Neuronal stem cell (in vitro differentiated cells): ENCODE data around the gene NSFL1C.

Source experiments
- DNase-seq: peaks from one replicate; pipeline ENCODE4 v3.0.0-alpha.2; 2013; ENCODE audit warnings: low spot score
- H2AFZ ChIP-seq: one replicate; pipeline ENCODE4 v1.6.1; 2013; ENCODE audit warnings: mild to moderate bottlenecking, low read length, inconsistent platforms
- H2AK5ac ChIP-seq: 2 replicates; pipeline ENCODE4 v1.6.1; 2013; ENCODE audit warnings: low read depth, mild to moderate bottlenecking, inconsistent platforms, low read length, moderate library complexity, mixed read lengths
- H2BK120ac ChIP-seq: 2 replicates; pipeline ENCODE4 v1.6.1; 2013; ENCODE audit warnings: low read depth, mild to moderate bottlenecking, inconsistent platforms, low read length, moderate library complexity, mixed read lengths
- H2BK12ac ChIP-seq: one replicate; pipeline ENCODE4 v1.6.1; 2013; ENCODE audit warnings: low read length, inconsistent platforms
- H2BK15ac ChIP-seq: 2 replicates; pipeline ENCODE4 v1.6.1; 2013; ENCODE audit warnings: mild to moderate bottlenecking, low read length, inconsistent platforms, mixed read lengths
- H2BK5ac ChIP-seq: one replicate; pipeline ENCODE4 v1.6.1; 2013; ENCODE audit warnings: inconsistent platforms, mild to moderate bottlenecking, low read length, moderate library complexity
- H3K14ac ChIP-seq: one replicate; pipeline ENCODE4 v1.6.1; 2013; ENCODE audit warnings: low read length, inconsistent platforms
- H3K18ac ChIP-seq: 2 replicates; pipeline ENCODE4 v1.6.1; 2013; ENCODE audit warnings: low read length, inconsistent platforms
- H3K23ac ChIP-seq: 2 replicates; pipeline ENCODE4 v1.6.1; 2013; ENCODE audit warnings: low read depth, mild to moderate bottlenecking, mixed read lengths, low read length, inconsistent platforms; ENCODE audit not compliant: poor library complexity
- H3K27ac ChIP-seq: replicated peaks from 3 replicates; pipeline ENCODE4 v1.5.1; 2013; ENCODE audit warnings: low read length, inconsistent platforms
- H3K27me3 ChIP-seq, 3 experiments: 2 replicates each; pipeline ENCODE4 v1.6.1; 2013; ENCODE audit warnings: low read length in 3 of 3, mild to moderate bottlenecking in 2 of 3, inconsistent platforms in 1 of 3, low read depth in 1 of 3, mixed read lengths in 1 of 3, moderate library complexity in 1 of 3; ENCODE audit not compliant: control insufficient read depth in 3 of 3, insufficient read depth in 3 of 3
- H3K36me3 ChIP-seq, 2 donors: replicated peaks in 1 of 2; 2 replicates each; pipeline ENCODE4 v1.6.1; 2013; ENCODE audit warnings: low read length in 2 of 2; ENCODE audit not compliant: control insufficient read depth in 2 of 2, insufficient read depth in 2 of 2
- H3K4ac ChIP-seq: 2 replicates; pipeline ENCODE4 v1.6.1; 2013; ENCODE audit warnings: inconsistent platforms, mild to moderate bottlenecking, low read length, moderate library complexity
- H3K4me1 ChIP-seq, 2 donors: 1 replicate in 1 of 2; 2 replicates in 1 of 2; pipeline ENCODE4 v1.6.1; 2013; ENCODE audit warnings: low read length in 2 of 2, low read depth in 1 of 2; ENCODE audit not compliant: control insufficient read depth in 2 of 2, insufficient read depth in 1 of 2
- H3K4me2 ChIP-seq: one replicate; pipeline ENCODE4 v1.6.1; 2013; ENCODE audit warnings: mild to moderate bottlenecking, low read length, inconsistent platforms; ENCODE audit not compliant: insufficient read depth, poor library complexity, severe bottlenecking
- H3K4me3 ChIP-seq, 2 donors: 2 replicates each; pipeline ENCODE4 v1.5.1; 2013; ENCODE audit warnings: low read length in 2 of 2, mild to moderate bottlenecking in 2 of 2, inconsistent platforms in 1 of 2, moderate library complexity in 1 of 2
- H3K79me1 ChIP-seq: one replicate; pipeline ENCODE4 v1.6.1; 2013; ENCODE audit warnings: low read depth, mild to moderate bottlenecking, inconsistent platforms, low read length, moderate library complexity
- H3K9ac ChIP-seq: one replicate; pipeline ENCODE4 v1.6.1; 2013; ENCODE audit warnings: mild to moderate bottlenecking, low read depth, low read length, inconsistent platforms; ENCODE audit not compliant: poor library complexity
- H3K9me3 ChIP-seq, 2 donors: replicated peaks in 1 of 2; 2 replicates each; pipeline versions ENCODE3 to v1.6.1; 2013; ENCODE audit warnings: low read length in 2 of 2, mild to moderate bottlenecking in 2 of 2, inconsistent platforms in 1 of 2, low read depth in 1 of 2, mixed read lengths in 1 of 2, moderate library complexity in 1 of 2; ENCODE audit not compliant: control insufficient read depth in 2 of 2, insufficient read depth in 1 of 2
- H4K8ac ChIP-seq: one replicate; pipeline ENCODE4 v1.6.1; 2013; ENCODE audit warnings: low read depth, mild to moderate bottlenecking, inconsistent platforms, low read length, moderate library complexity
- H4K91ac ChIP-seq: one replicate; pipeline ENCODE4 v1.6.1; 2013; ENCODE audit warnings: low read length, low read depth, mild to moderate bottlenecking, inconsistent platforms; ENCODE audit not compliant: poor library complexity
- WGBS, 2 donors: extraction: QIAGEN DNeasy Blood & Tissue Kit; methylation state at CpG; one replicate each; pipeline ENCODE4 v1.1.7; 2013; ENCODE audit warnings: missing lambda C conversion rate in 2 of 2, mixed read lengths in 1 of 2; ENCODE audit not compliant: insufficient read length in 2 of 2, insufficient replicate concordance in 1 of 2; ENCODE audit errors: extremely low coverage in 2 of 2; 5-methylcytosine and 5-hydroxymethylcytosine counted together

The NSFL1C gene

DNA sequence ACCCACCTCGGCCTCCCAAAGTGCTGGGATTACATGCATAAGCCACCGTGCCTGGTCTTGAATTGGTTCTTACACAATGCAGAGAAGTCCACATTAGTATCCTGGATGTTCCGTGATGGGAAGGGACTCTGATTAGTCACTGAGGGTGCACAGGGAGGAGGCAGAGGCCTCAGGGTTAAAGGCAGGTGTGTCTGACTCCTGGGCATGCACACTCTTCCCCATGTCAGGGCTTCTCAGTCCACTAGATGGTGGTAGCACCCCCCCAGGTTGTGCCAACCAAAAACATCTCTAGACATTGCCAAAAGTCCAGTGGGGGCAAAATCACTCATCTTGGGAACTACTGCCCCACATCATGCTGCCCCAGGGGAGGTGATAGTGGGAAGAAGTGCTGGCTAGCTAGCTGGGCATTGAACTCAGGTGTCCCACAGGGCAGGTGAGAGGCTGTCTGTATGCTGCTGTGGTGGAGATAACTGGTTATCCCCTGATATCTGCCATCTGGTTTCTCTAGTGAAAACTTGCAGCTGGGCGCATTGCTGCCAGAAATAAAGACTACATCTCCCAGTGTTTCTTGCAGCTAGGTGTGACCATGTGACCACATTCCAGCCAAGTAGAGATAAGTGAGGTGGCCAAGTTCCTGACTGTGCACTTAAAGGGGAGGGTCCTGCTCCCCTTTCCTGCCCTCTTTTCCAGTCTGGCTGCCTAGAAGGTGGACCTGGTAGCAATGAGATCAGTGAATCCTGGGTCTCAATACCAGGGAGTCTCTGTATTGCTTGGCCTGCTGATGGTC is 8.4 kb upstream of the NSFL1C start:
- H3K14ac ChIP-seq, result no peak overlapping the region
- no peak overlapping the region for H2BK120ac ChIP-seq
- no peak overlapping the region for H2BK12ac ChIP-seq
- H2BK5ac ChIP-seq, result no peak overlapping the region
- H2AK5ac ChIP-seq, result no peak overlapping the region
- peak overlapping the region; percentile 30 for H3K23ac ChIP-seq
- no peak for DNase-seq
- H3K27ac ChIP-seq, result no peak overlapping the region
- no peak overlapping the region for H3K18ac ChIP-seq
- H4K8ac ChIP-seq, result no peak overlapping the region
- H3K4me3 ChIP-seq, result no peak overlapping the region
- H3K36me3 ChIP-seq, result no peaks in the 10 kb centered on the region
- no peak overlapping the region for H2AFZ ChIP-seq
- no peaks in the 10 kb centered on the region for H3K9me3 ChIP-seq
- no peak overlapping the region for H3K9ac ChIP-seq
- H3K4me1 ChIP-seq, result peaks cover 0 to 4% of the 10 kb centered on the region in 2 donors
- no peaks in the 10 kb centered on the region for H3K79me1 ChIP-seq
- peaks cover 0 to 43% (median 0%) of the 10 kb centered on the region in 3 experiments for H3K27me3 ChIP-seq
- peak overlapping the region; percentile 32 for H2BK15ac ChIP-seq
- no peak overlapping the region for H4K91ac ChIP-seq
- no peak overlapping the region for H3K4ac ChIP-seq
- H3K4me2 ChIP-seq, result no peak overlapping the region
- no CpG with 5 or more reads among the region's 4 CpGs for WGBS, 2 donors

- H3K18ac ChIP-seq, result no peak overlapping the region
- no peak overlapping the region for H3K4me3 ChIP-seq
- H2AFZ ChIP-seq, result no peak overlapping the region
- H3K36me3 ChIP-seq, result no peaks in the 10 kb centered on the region
- no peak overlapping the region for H2BK15ac ChIP-seq
- no peak overlapping the region for H3K4ac ChIP-seq
- no peak overlapping the region for H3K14ac ChIP-seq
- no peak overlapping the region for H2AK5ac ChIP-seq
- no peak overlapping the region for H3K4me2 ChIP-seq
- no peaks in the 10 kb centered on the region for H3K79me1 ChIP-seq
- H2BK120ac ChIP-seq, result no peak overlapping the region
- H2BK5ac ChIP-seq, result no peak overlapping the region
- no peak overlapping the region for H3K27ac ChIP-seq
- H2BK12ac ChIP-seq, result no peak overlapping the region
- no peak for DNase-seq
- no peak overlapping the region for H4K8ac ChIP-seq
- H3K23ac ChIP-seq, result no peak overlapping the region
- no peak overlapping the region for H3K9ac ChIP-seq
- peaks cover 0 to 39% (median 0%) of the 10 kb centered on the region in 3 experiments for H3K27me3 ChIP-seq
- no peaks in the 10 kb centered on the region for H3K9me3 ChIP-seq
- no CpG with 5 or more reads among the region's 8 CpGs for WGBS, 2 donors
- H3K4me1 ChIP-seq, result peaks cover 0 to 4% of the 10 kb centered on the region in 2 donors
- H4K91ac ChIP-seq, result no peak overlapping the region
Measured at GRCh38 chr20:1474325-1474724, 7.7 kb upstream of the NSFL1C start.

DNA sequence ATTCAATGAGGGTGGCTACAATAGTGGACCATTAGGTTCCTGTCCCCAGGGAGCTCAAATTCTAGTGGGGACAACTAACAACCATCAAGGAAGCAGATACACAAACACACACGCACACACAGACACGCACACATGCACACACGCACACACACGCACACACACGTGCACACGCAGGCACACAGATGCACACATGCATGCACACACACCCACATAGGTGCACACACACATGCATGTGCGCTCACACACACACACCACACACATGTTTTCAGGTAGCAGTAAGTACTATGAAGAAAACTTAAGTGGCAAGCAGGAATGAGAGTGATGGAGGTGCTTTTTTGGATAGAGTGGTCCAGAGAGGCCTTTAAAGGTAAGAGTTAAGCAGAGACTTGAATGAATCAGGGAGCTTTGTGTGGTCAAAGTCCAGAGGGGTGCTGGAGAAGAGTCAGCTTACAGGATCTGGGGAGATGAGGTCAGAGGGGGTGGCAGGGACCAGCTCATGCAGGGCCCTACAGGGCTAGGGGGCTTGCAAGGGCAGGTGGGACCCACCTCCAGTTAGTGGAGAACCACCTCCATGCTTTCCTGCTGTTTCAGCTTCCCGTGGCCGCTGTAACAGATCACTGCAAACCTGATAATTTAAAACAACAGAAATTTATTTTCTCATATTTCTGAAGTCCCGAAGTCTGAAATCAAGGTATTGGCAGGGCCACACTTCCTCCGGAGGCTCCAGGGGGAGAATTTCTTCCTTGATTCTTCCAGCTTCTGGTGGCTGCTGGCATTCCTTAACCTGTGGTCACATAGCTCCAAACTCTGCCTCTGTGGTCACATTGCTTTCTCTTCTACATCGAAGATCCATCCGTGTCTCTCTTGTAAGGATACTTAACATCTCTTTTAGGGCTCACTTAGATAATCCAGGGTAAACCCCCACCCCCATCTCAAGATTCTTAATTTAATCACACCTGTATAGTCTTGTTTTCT is 6.9 kb upstream of the NSFL1C start:
- Histone ChIP-seq H3K4me2 (no peak overlapping the region), H4K91ac (no peak overlapping the region), H4K8ac (peak overlapping the region; percentile 7), H2AFZ (no peak overlapping the region), H2AK5ac (no peak overlapping the region), H3K9me3 (no peaks in the 10 kb centered on the region), H3K27ac (no peak overlapping the region), H2BK15ac (no peak overlapping the region), H3K9ac (no peak overlapping the region), H2BK12ac (no peak overlapping the region), H2BK120ac (no peak overlapping the region), H3K23ac (peak overlapping the region; percentile 16), H2BK5ac (no peak overlapping the region), H3K4ac (no peak overlapping the region), H3K14ac (no peak overlapping the region), H3K4me1 (peaks cover 0 to 4% of the 10 kb centered on the region in 2 donors), H3K36me3 (no peaks in the 10 kb centered on the region), H3K79me1 (no peaks in the 10 kb centered on the region), H3K18ac (no peak overlapping the region), H3K27me3 (peaks cover 0 to 34% (median 0%) of the 10 kb centered on the region in 3 experiments), H3K4me3 (peak overlapping the region in 1 of 2 donors; percentile 50)
- WGBS, 2 donors, result no CpG with 5 or more reads among the region's 13 CpGs
- no peak for DNase-seq
